ENCODE results near the gene WDR3. TPM values are rescaled to one million over a fixed set of nuclear protein-coding genes. Genes with fewer than 3 reads are reported as not detected.

The WDR3 gene
- total and polyA plus RNA-seq, 2 donors (not counting 3 experiments of a cell fraction or from before 2014, with no cell fraction given): 12.4 to 27.7 TPM

GRCh38 chr1:117894078-117894477 is 35.5 kb upstream of the WDR3 start:
- no peaks in the 10 kb centered on the region for H4K20me1 ChIP-seq (replicated peaks; ENCODE audit: control insufficient read depth, extremely low read depth, insufficient read depth, low read length)
- CTCF ChIA-PET: interaction anchor here (1.1 to 5.1 kb wide), 8 partner anchors 13 to 381 kb away, joined by 3 to 74 read pairs (median 20); no protein-coding TSS in a partner anchor
- FAIRE-seq (no peak), DNase-seq (ENCODE audit: low read depth, low spot score) (no peak)
- H3K9me1 ChIP-seq (replicated peaks; ENCODE audit: control insufficient read depth, extremely low read depth, insufficient read depth, low read length): no peaks in the 10 kb centered on the region
- H3K79me2 ChIP-seq (ENCODE audit: control insufficient read depth, insufficient read depth, low read length): no peaks in the 10 kb centered on the region
- no TSS peak for BruUV-seq (replicated peaks)
- no peaks in the 10 kb centered on the region for H3K27me3 ChIP-seq (ENCODE audit: control insufficient read depth in 2 of 2, insufficient read depth in 2 of 2, low read length in 2 of 2)
- no peak overlapping the region for H3K4me2 ChIP-seq (ENCODE audit: insufficient read depth, low read length)
- H3K27ac ChIP-seq (ENCODE audit: insufficient read depth, low read depth, low read length): no peak overlapping the region
- dilution Hi-C loops (cut with MboI; ENCODE audit: extremely low pct_ligation_motif_present, low sequenced_read_pairs) (no loop called here), intact Hi-C loops (cut with micrococcal nuclease) (loop anchor here (2.0 to 10.0 kb wide), 3 partner anchors 139 to 829 kb away; partner anchors contain the start of gene TTF2)
- H3K4me3 ChIP-seq (replicated peaks in 1 of 3; ENCODE audit: insufficient read depth in 1 of 3, low read depth in 1 of 3, low read length in 3 of 3): no peak overlapping the region
- POLR2A ChIA-PET: no interaction called here
- no peak overlapping the region for H2AFZ ChIP-seq (ENCODE audit: low read depth, low read length)
- H3K9me3 ChIP-seq (replicated peaks; ENCODE audit: control insufficient read depth, insufficient read depth, low read length): no peaks in the 10 kb centered on the region
- TF ChIP-seq, protein P1, sequence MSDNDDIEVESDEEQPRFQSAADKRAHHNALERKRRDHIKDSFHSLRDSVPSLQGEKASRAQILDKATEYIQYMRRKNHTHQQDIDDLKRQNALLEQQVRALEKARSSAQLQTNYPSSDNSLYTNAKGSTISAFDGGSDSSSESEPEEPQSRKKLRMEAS (IDR thresholded peaks at IDR 0.05; ENCODE audit: insufficient read depth, insufficient read length): no peak
- no peak for TF ChIP-seq GATA2 (IDR thresholded peaks at IDR 0.05; ENCODE audit: insufficient read depth, insufficient read length, low read depth, low read length)
- TF ChIP-seq POLR2A (IDR thresholded peaks at IDR 0.05; ENCODE audit: low read depth, low read length): no peak
- TF ChIP-seq EZH2 (IDR thresholded peaks at IDR 0.05; ENCODE audit: borderline replicate concordance, low read depth, low read length, severe bottlenecking): no peak
- no peak for TF ChIP-seq JUN (IDR thresholded peaks at IDR 0.05; ENCODE audit: borderline replicate concordance, insufficient read depth, insufficient read length, low read depth)
- TF ChIP-seq, protein P2, sequence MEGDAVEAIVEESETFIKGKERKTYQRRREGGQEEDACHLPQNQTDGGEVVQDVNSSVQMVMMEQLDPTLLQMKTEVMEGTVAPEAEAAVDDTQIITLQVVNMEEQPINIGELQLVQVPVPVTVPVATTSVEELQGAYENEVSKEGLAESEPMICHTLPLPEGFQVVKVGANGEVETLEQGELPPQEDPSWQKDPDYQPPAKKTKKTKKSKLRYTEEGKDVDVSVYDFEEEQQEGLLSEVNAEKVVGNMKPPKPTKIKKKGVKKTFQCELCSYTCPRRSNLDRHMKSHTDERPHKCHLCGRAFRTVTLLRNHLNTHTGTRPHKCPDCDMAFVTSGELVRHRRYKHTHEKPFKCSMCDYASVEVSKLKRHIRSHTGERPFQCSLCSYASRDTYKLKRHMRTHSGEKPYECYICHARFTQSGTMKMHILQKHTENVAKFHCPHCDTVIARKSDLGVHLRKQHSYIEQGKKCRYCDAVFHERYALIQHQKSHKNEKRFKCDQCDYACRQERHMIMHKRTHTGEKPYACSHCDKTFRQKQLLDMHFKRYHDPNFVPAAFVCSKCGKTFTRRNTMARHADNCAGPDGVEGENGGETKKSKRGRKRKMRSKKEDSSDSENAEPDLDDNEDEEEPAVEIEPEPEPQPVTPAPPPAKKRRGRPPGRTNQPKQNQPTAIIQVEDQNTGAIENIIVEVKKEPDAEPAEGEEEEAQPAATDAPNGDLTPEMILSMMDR (IDR thresholded peaks at IDR 0.05; ENCODE audit: extremely low read depth in 1 of 2, insufficient read depth in 1 of 2, low read depth in 1 of 2, low read length in 2 of 2): no peak
- TF ChIP-seq FOS (IDR thresholded peaks at IDR 0.05; ENCODE audit: borderline replicate concordance, insufficient read depth, low read length): no peak
- no peak for TF ChIP-seq POLR2AphosphoS5 (IDR thresholded peaks at IDR 0.05; ENCODE audit: insufficient read depth, low read depth, low read length)
- no peak for TF ChIP-seq MYC (IDR thresholded peaks at IDR 0.05; ENCODE audit: low read depth, low read length)
- peaks cover 0 to 6% of the 10 kb centered on the region in 2 experiments for H3K36me3 ChIP-seq (ENCODE audit: control insufficient read depth in 2 of 2, extremely low read depth in 1 of 2, insufficient read depth in 2 of 2, low read length in 2 of 2)
- no peak overlapping the region for H3K9ac ChIP-seq (replicated peaks; ENCODE audit: extremely low read depth, insufficient read depth, low read length)
- no peaks in the 10 kb centered on the region for H3K4me1 ChIP-seq (ENCODE audit: control insufficient read depth, extremely low read depth, insufficient read depth, low read length)

Data from endothelial cell of umbilical vein (primary cell).